ENCODE data around the gene IL1RAP.

Gene IL1RAP

DNA sequence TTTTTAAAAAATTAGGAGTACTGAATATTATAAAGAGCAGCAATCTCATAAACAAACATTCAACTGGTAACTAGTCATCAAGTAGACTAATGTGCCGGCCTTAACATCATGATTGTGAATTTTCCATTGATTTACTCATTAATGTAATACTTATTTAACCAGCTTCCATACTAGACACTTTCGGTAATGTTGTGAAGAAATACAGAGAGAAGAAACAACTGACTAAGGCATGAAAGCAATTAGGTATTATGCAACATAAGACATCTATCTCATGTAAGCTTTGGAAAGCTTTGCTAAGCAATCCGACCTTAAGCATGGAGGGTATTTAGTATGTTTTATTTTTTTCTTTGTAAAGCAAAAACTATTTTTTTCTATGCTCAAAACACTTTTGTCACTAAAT, 108.0 kb downstream of the IL1RAP start:
- Histone ChIP-seq H3K9ac (ENCODE audit: low read depth, low read length) (no peak overlapping the region), H3K9me3 (ENCODE audit: control insufficient read depth, insufficient read depth, low read length) (no peaks in the 10 kb centered on the region), H3K36me3 (ENCODE audit: control insufficient read depth, insufficient read depth, low read length) (no peaks in the 10 kb centered on the region), H3K4me3 (ENCODE audit: low read depth, low read length) (no peak overlapping the region), H3K27me3 (ENCODE audit: control insufficient read depth, insufficient read depth, low read length) (no peaks in the 10 kb centered on the region), H3K4me1 (ENCODE audit: control insufficient read depth, insufficient read depth, low read length) (no peaks in the 10 kb centered on the region)

DNA sequence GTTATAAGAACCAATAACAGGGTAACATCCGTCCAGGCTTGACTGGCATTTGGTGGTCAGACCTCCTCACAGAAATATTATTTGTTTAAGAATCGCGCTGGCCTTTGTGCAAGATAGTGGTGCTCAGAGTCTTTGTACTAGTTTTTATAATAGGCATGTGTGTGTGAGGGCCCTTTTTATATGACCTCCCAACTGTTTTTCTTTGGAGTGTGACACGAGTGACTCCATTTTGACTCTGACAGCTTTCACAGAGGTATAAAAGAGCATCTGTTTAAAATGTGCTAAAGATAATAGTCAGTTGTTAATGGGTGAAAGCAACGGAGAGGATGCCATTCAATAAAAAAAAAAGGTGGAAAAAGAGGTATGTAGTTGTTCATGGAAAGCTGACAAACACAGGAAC, 110.4 kb downstream of the IL1RAP start:
- H3K27me3 ChIP-seq (ENCODE audit: control insufficient read depth, insufficient read depth, low read length): no peaks in the 10 kb centered on the region
- H3K36me3 ChIP-seq (ENCODE audit: control insufficient read depth, insufficient read depth, low read length): no peaks in the 10 kb centered on the region
- H3K9ac ChIP-seq (ENCODE audit: low read depth, low read length): no peak overlapping the region
- no peaks in the 10 kb centered on the region for H3K4me1 ChIP-seq (ENCODE audit: control insufficient read depth, insufficient read depth, low read length)
- H3K9me3 ChIP-seq (ENCODE audit: control insufficient read depth, insufficient read depth, low read length): no peaks in the 10 kb centered on the region
- H3K4me3 ChIP-seq (ENCODE audit: low read depth, low read length): no peak overlapping the region

DNA sequence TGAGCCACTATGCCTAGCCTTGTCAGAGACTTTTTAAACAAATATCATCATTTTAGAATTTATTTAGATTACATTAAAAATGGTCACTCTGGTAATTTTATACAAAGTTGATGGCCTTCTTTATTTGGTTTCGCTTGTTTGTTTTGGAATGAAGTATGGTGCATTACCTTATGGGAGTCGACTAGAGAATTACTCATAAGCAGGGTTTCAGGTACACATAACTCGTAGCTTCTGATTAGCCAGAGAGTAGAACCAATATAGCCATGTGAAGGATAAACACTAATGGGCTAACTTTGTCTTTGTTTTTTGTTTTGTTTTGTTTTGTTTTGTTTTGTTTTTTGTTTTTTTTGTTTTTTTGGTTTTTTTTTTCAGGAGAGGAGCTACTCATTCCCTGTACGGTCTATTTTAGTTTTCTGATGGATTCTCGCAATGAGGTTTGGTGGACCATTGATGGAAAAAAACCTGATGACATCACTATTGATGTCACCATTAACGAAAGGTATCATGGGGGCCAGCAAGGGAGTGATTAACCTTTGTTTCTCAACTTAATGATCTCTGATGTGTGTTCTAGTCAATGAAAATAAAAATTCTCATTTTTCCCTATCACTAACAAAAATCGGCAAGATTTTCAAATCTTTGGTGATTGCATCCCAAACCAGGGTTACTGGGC, 113.2 kb downstream of the IL1RAP start:
- H3K36me3 ChIP-seq (ENCODE audit: control insufficient read depth, insufficient read depth, low read length): no peaks in the 10 kb centered on the region
- no peaks in the 10 kb centered on the region for H3K9me3 ChIP-seq (ENCODE audit: control insufficient read depth, insufficient read depth, low read length)
- H3K4me1 ChIP-seq (ENCODE audit: control insufficient read depth, insufficient read depth, low read length): no peaks in the 10 kb centered on the region
- no peak overlapping the region for H3K4me3 ChIP-seq (ENCODE audit: low read depth, low read length)
- no peaks in the 10 kb centered on the region for H3K27me3 ChIP-seq (ENCODE audit: control insufficient read depth, insufficient read depth, low read length)
- H3K9ac ChIP-seq (ENCODE audit: low read depth, low read length): no peak overlapping the region

GRCh38 chr3:190629088-190629487, 115.2 kb downstream of the IL1RAP start:
- H3K4me3 ChIP-seq (ENCODE audit: low read depth, low read length): no peak overlapping the region
- H3K9ac ChIP-seq (ENCODE audit: low read depth, low read length): no peak overlapping the region
- no peaks in the 10 kb centered on the region for H3K27me3 ChIP-seq (ENCODE audit: control insufficient read depth, insufficient read depth, low read length)
- H3K9me3 ChIP-seq (ENCODE audit: control insufficient read depth, insufficient read depth, low read length): no peaks in the 10 kb centered on the region
- no peaks in the 10 kb centered on the region for H3K36me3 ChIP-seq (ENCODE audit: control insufficient read depth, insufficient read depth, low read length)
- no peaks in the 10 kb centered on the region for H3K4me1 ChIP-seq (ENCODE audit: control insufficient read depth, insufficient read depth, low read length)

DNA sequence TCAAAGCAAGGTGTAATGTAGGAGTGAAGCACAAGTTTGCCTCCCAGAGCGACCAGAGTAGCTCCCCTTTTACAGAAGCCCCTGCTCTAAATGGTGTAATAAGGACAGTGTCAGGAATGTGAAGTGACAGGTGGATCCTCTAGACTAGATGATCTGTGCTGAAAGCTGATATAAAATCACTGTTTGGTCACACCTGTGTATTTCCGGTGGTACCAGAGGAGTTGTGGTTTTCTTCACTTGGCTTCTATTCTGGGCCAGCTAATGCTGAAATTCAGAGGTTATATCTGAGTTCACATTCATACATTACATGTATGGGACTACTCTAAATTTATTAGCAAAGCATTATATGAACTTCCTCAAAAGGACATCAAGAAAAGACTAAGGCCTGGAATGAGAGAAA, 117.4 kb downstream of the IL1RAP start:
- no peak overlapping the region for H3K4me3 ChIP-seq (ENCODE audit: low read depth, low read length)
- H3K4me1 ChIP-seq (ENCODE audit: control insufficient read depth, insufficient read depth, low read length): no peaks in the 10 kb centered on the region
- H3K36me3 ChIP-seq (ENCODE audit: control insufficient read depth, insufficient read depth, low read length): no peaks in the 10 kb centered on the region
- no peaks in the 10 kb centered on the region for H3K27me3 ChIP-seq (ENCODE audit: control insufficient read depth, insufficient read depth, low read length)
- no peaks in the 10 kb centered on the region for H3K9me3 ChIP-seq (ENCODE audit: control insufficient read depth, insufficient read depth, low read length)
- H3K9ac ChIP-seq (ENCODE audit: low read depth, low read length): no peak overlapping the region

DNA sequence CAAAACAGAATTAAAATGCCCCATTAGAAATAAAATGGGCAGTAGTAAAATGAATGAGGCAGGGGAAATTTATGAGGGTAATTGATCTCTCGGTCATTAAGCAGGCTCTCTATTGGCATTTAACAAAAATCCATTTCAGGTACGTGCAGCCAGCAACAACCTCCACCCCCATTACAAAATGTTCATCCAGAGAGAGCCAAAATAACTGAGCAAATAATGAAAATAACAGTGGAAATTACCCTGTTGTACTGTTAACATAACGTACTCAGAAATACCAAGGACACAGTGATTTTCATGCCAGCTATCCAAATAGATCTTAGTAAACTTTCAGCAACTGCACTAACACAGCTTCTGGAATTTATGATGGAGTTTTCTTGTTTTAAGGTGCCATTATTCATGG, 127.7 kb downstream of the IL1RAP start:
- Histone ChIP-seq H3K9me3 (ENCODE audit: control insufficient read depth, insufficient read depth, low read length) (no peaks in the 10 kb centered on the region), H3K4me3 (ENCODE audit: low read depth, low read length) (no peak overlapping the region), H3K36me3 (ENCODE audit: control insufficient read depth, insufficient read depth, low read length) (no peaks in the 10 kb centered on the region)

GRCh38 chr3:190642016-190642415, 128.1 kb downstream of the IL1RAP start:
- no peaks in the 10 kb centered on the region for H3K36me3 ChIP-seq (ENCODE audit: control insufficient read depth, insufficient read depth, low read length)
- H3K9me3 ChIP-seq (ENCODE audit: control insufficient read depth, insufficient read depth, low read length): no peaks in the 10 kb centered on the region
- H3K9ac ChIP-seq (ENCODE audit: low read depth, low read length): no peak overlapping the region
- no peak overlapping the region for H3K4me3 ChIP-seq (ENCODE audit: low read depth, low read length)
- peaks cover 12% of the 10 kb centered on the region for H3K4me1 ChIP-seq (ENCODE audit: control insufficient read depth, insufficient read depth, low read length)
- H3K27me3 ChIP-seq (ENCODE audit: control insufficient read depth, insufficient read depth, low read length): no peaks in the 10 kb centered on the region

More for the DNA sequence above, 127.7 kb downstream of the IL1RAP start:
- H3K27me3 ChIP-seq (ENCODE audit: control insufficient read depth, insufficient read depth, low read length): no peaks in the 10 kb centered on the region
- no peak overlapping the region for H3K9ac ChIP-seq (ENCODE audit: low read depth, low read length)
- peaks cover 8% of the 10 kb centered on the region for H3K4me1 ChIP-seq (ENCODE audit: control insufficient read depth, insufficient read depth, low read length)

DNA sequence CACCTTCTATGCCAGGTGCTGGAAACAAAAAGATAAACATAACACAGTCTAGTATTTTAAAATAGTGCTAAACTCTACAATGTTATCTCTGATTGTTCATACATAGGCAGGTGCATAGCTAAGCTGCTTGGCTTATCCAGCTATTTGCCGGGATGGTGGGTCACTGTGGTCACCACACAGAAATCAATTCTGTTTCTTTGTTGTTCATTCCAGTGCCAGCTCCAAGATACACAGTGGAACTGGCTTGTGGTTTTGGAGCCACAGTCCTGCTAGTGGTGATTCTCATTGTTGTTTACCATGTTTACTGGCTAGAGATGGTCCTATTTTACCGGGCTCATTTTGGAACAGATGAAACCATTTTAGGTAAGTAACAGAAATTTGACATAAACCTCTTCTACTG, 130.2 kb downstream of the IL1RAP start:
- Histone ChIP-seq H3K4me1 (ENCODE audit: control insufficient read depth, insufficient read depth, low read length) (peaks cover 16% of the 10 kb centered on the region), H3K36me3 (ENCODE audit: control insufficient read depth, insufficient read depth, low read length) (no peaks in the 10 kb centered on the region), H3K4me3 (ENCODE audit: low read depth, low read length) (no peak overlapping the region), H3K9me3 (ENCODE audit: control insufficient read depth, insufficient read depth, low read length) (no peaks in the 10 kb centered on the region), H3K9ac (ENCODE audit: low read depth, low read length) (no peak overlapping the region), H3K27me3 (ENCODE audit: control insufficient read depth, insufficient read depth, low read length) (no peaks in the 10 kb centered on the region)

- no peaks in the 10 kb centered on the region for H3K27me3 ChIP-seq (ENCODE audit: control insufficient read depth, insufficient read depth, low read length)
- peaks cover 16% of the 10 kb centered on the region for H3K4me1 ChIP-seq (ENCODE audit: control insufficient read depth, insufficient read depth, low read length)
- no peaks in the 10 kb centered on the region for H3K9me3 ChIP-seq (ENCODE audit: control insufficient read depth, insufficient read depth, low read length)
- H3K9ac ChIP-seq (ENCODE audit: low read depth, low read length): no peak overlapping the region
- H3K4me3 ChIP-seq (ENCODE audit: low read depth, low read length): no peak overlapping the region
- H3K36me3 ChIP-seq (ENCODE audit: control insufficient read depth, insufficient read depth, low read length): no peaks in the 10 kb centered on the region
Observed at GRCh38 chr3:190644766-190645165, 130.9 kb downstream of the IL1RAP start.

- no peaks in the 10 kb centered on the region for H3K36me3 ChIP-seq (ENCODE audit: control insufficient read depth, insufficient read depth, low read length)
- H3K4me3 ChIP-seq (ENCODE audit: low read depth, low read length): no peak overlapping the region
- H3K9ac ChIP-seq (ENCODE audit: low read depth, low read length): no peak overlapping the region
- no peaks in the 10 kb centered on the region for H3K27me3 ChIP-seq (ENCODE audit: control insufficient read depth, insufficient read depth, low read length)
- H3K4me1 ChIP-seq (ENCODE audit: control insufficient read depth, insufficient read depth, low read length): peaks cover 16% of the 10 kb centered on the region
- H3K9me3 ChIP-seq (ENCODE audit: control insufficient read depth, insufficient read depth, low read length): no peaks in the 10 kb centered on the region
Observed at GRCh38 chr3:190645932-190646460, 132.1 kb downstream of the IL1RAP start.

- Histone ChIP-seq H3K9ac (ENCODE audit: low read depth, low read length) (no peak overlapping the region), H3K27me3 (ENCODE audit: control insufficient read depth, insufficient read depth, low read length) (no peaks in the 10 kb centered on the region), H3K4me1 (ENCODE audit: control insufficient read depth, insufficient read depth, low read length) (peaks cover 16% of the 10 kb centered on the region), H3K36me3 (ENCODE audit: control insufficient read depth, insufficient read depth, low read length) (no peaks in the 10 kb centered on the region), H3K4me3 (ENCODE audit: low read depth, low read length) (no peak overlapping the region), H3K9me3 (ENCODE audit: control insufficient read depth, insufficient read depth, low read length) (no peaks in the 10 kb centered on the region)
Observed at GRCh38 chr3:190646996-190647395, 133.1 kb downstream of the IL1RAP start.

DNA sequence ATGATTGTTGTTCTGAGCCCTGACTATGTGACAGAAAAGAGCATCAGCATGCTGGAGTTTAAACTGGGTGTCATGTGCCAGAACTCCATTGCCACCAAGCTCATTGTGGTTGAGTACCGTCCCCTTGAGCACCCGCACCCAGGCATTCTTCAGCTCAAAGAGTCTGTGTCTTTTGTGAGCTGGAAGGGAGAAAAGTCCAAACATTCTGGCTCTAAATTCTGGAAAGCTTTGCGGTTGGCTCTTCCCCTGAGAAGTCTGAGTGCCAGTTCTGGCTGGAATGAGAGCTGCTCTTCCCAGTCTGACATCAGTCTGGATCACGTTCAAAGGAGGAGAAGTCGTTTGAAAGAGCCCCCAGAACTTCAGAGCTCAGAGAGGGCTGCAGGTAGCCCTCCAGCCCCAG, 142.0 kb downstream of the IL1RAP start:
- H3K9me3 ChIP-seq (ENCODE audit: control insufficient read depth, insufficient read depth, low read length): no peaks in the 10 kb centered on the region
- no peaks in the 10 kb centered on the region for H3K27me3 ChIP-seq (ENCODE audit: control insufficient read depth, insufficient read depth, low read length)
- H3K4me1 ChIP-seq (ENCODE audit: control insufficient read depth, insufficient read depth, low read length): no peaks in the 10 kb centered on the region

More for the DNA sequence above, 142.0 kb downstream of the IL1RAP start:
- Histone ChIP-seq H3K4me3 (ENCODE audit: low read depth, low read length) (no peak overlapping the region), H3K9ac (ENCODE audit: low read depth, low read length) (no peak overlapping the region), H3K36me3 (ENCODE audit: control insufficient read depth, insufficient read depth, low read length) (no peaks in the 10 kb centered on the region)

Data from iPS-15b (cell line).